ENCODE data around the gene CGRRF1.

Gene CGRRF1

DNA sequence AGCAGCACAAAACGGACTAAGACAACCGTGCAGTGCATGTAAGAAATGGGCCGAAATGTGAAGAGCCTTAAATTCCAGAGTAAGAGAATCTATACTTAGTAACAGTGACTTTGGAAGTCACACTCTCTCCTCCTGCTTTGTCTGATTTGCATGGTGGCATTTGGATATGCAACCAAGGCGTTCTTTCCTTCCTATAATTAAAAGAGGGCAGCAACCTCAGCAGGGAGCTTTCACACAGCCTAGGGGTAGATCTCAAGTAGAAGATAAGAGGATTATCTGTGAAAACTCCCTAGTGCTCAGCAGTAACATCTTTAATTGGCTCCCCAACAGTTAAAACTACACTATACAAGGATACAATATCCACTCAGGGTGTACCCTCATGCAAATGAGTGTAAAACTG lies 37.4 kb upstream of the CGRRF1 start:
- DNase-seq (ENCODE audit: low read depth in 2 of 2): no peak
- TF ChIP-seq, protein P1, sequence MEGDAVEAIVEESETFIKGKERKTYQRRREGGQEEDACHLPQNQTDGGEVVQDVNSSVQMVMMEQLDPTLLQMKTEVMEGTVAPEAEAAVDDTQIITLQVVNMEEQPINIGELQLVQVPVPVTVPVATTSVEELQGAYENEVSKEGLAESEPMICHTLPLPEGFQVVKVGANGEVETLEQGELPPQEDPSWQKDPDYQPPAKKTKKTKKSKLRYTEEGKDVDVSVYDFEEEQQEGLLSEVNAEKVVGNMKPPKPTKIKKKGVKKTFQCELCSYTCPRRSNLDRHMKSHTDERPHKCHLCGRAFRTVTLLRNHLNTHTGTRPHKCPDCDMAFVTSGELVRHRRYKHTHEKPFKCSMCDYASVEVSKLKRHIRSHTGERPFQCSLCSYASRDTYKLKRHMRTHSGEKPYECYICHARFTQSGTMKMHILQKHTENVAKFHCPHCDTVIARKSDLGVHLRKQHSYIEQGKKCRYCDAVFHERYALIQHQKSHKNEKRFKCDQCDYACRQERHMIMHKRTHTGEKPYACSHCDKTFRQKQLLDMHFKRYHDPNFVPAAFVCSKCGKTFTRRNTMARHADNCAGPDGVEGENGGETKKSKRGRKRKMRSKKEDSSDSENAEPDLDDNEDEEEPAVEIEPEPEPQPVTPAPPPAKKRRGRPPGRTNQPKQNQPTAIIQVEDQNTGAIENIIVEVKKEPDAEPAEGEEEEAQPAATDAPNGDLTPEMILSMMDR (IDR thresholded peaks at IDR 0.05; ENCODE audit: low read depth, low read length): no peak
- H3K4me3 ChIP-seq (replicated peaks in 1 of 2; ENCODE audit: low read depth in 2 of 2, low read length in 2 of 2): no peak overlapping the region

DNA sequence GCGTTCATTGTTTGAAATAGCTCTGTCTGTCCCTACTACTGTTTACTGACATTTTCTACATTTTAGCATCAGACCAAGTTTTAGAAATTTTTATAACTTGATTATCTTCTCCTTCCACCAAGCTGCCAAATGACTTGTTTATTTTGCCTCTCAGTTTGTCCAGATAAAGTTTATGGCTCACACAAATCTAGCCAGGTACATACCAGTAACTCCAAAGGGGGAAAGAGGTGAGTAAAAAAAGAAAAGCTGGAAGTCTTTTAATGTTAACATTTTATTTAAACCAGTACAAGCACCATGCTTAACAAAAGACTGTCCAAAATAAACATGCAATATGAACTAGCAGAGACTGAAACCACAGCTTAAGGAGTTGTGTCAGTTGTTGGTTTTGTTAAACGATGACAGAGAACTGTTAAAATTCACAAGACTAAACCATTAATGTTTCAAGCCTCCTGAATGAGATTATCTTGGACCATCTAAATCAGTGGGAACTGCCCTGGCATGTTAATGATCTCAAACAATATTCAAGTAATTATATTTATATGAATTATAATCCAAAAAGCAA lies 35.4 kb upstream of the CGRRF1 start:
- H3K4me3 ChIP-seq (replicated peaks in 1 of 2; ENCODE audit: low read depth in 2 of 2, low read length in 2 of 2): no peak overlapping the region
- DNase-seq (ENCODE audit: low read depth in 2 of 2): no peak
- TF ChIP-seq, protein P1 (IDR thresholded peaks at IDR 0.05; ENCODE audit: low read depth, low read length): no peak

DNA sequence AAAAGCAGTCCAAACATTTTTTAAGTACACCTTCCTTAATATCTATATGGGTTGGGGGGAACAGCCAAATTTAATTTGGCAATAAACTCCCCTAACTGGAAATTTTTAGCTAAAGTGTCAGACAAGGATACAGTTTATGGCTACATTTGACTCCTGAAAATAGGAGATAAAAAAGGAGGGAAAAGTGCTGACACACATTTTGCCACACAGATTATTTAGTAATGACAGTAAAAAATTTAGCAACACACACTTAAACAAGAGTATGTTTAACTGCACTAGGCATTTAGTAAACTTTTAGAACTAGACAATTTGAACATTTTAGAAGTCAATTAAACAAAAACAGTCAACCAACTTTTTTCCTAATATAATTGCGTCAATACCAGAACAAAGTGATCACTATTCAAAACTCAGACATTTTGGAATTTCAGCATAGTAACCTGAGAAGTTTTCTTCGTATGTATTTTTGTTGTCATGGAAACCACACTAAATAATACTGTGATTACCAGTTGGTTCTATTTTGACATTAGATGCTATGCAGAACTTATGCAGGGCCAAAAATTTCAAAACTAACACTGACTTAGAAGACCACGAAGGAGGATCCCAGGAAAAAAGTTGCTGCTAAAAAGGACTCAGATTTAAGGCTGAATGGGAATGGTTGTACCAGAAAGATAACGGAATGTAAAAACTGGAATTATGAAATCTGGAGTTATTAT lies 34.4 kb upstream of the CGRRF1 start:
- no peak overlapping the region for H3K4me3 ChIP-seq (replicated peaks in 1 of 2; ENCODE audit: low read depth in 2 of 2, low read length in 2 of 2)

DNA sequence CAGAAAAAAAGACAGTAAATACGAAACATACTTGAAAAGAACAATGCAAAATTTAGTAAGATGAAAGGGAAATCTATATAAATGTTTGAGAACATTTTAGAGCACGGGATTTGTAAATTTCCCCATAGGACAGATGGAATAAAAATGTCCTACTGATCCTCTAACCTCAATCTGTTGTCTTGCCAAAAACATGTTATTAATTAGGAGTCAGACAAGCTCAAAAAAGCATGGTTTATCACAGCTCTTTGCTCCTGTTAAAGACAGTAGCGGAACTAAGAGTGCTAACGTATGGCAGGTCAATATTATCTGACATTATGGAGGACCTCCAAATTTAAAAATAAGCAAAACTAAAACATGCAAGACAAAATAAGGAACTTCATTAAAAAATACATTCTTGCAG lies 33.8 kb upstream of the CGRRF1 start:
- no peak overlapping the region for H3K4me3 ChIP-seq (replicated peaks in 1 of 2; ENCODE audit: low read depth in 2 of 2, low read length in 2 of 2)
- TF ChIP-seq, protein P1 (IDR thresholded peaks at IDR 0.05; ENCODE audit: low read depth, low read length): no peak
- DNase-seq (ENCODE audit: low read depth in 2 of 2): no peak

More for the DNA sequence above, 34.4 kb upstream of the CGRRF1 start:
- TF ChIP-seq, protein P1 (IDR thresholded peaks at IDR 0.05; ENCODE audit: low read depth, low read length): no peak
- peak; percentile 33 to 64 for DNase-seq (ENCODE audit: low read depth in 2 of 2)

DNA sequence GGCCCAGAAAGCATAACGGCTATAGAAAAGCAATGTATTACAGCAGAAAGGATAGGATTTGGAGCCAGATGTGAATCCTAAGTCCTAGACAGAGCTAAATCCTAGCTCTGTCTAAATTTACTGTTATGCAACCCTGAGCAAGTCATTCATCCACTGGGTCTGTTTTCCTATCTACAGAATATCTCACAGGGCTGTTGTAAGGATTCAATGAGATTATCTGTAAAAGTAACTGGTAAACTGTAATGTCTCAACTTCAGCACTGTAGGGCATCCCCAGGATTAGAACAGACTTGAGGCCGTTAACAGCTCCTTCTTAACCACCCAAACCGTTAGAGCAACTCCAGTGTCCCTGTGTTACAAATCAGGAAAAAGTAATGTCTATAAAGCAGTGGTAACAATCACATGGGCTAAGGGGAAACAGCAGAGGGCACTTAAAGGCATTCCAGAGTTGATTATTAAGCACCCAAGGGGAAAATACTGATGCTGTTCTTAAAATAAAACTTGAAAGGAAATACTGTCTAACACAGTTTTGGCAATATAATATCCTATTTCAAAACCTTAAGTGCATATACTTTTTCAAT lies 31.0 kb upstream of the CGRRF1 start:
- peak; percentile 23 to 33 for DNase-seq (ENCODE audit: low read depth in 2 of 2)
- TF ChIP-seq, protein P1 (IDR thresholded peaks at IDR 0.05; ENCODE audit: low read depth, low read length): no peak
- no peak overlapping the region for H3K4me3 ChIP-seq (replicated peaks in 1 of 2; ENCODE audit: low read depth in 2 of 2, low read length in 2 of 2)

DNA sequence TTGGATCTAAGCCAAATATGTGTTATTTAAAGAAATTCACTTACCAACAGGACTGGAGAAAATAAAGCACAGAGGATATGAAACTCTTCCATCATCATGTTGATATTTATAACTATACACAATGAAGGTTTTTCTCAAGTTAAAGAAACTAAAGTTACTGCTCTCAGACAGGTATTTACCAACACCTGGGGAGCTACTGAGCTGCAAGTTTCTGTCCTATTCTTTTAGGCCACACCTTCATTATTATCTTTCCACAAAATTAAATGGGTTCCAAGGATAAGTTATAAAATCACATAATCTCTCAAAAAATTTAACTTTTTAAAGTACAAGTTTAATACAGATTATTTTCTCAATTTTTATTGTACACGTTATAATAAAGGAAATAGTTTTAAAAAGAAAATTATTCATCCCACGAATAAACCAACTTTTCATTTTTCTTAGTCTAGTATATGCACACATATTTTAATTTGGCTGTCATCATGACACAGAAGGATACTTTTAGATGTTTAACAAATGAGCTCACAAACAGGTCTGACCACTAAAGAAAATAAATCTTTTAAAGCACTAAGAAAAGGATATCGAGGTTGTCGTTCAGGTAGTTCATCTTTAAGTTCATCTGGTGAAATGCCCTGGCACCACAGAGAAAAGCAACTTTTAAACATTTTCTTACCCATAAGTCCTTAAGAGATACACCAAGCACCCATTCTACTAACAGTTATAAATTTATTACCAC lies 28.7 kb upstream of the CGRRF1 start:
- TF ChIP-seq, protein P1 (IDR thresholded peaks at IDR 0.05; ENCODE audit: low read depth, low read length): no peak
- H3K4me3 ChIP-seq (replicated peaks in 1 of 2; ENCODE audit: low read depth in 2 of 2, low read length in 2 of 2): no peak overlapping the region
- peak in 1 of 2 donors; percentile 29 for DNase-seq (ENCODE audit: low read depth in 2 of 2)
